ENCODE results near the gene IER3.

Gene IER3

DNA sequence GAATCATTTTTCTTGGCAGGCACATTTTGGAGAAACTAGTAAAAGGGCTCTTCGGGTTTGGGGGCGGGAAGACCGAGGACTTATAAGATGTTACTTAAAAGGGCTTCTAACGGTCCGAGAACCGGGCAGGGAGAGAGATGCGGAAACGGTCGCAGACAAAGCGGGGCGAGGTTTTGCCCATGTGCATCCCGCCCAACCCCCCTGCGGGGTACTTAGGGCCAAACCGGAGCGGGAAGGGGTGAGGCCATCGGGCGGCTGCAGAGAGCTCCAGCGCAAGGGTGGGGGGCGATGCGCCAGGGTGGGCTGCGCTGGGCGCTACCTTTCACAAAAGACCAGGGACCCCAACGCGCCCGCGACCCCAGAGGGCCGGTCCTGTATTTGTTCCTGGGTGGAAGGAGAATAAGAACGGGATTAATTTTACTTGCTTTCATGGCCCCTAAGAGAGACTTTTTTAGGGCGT lies 23.6 kb downstream of the IER3 start (continued):
- TF ChIP-seq ZNF146 (tag by site-specific recombination; IDR thresholded peaks at IDR 0.05): no peak
- no peak for TF ChIP-seq ZBTB17 (tag by site-specific recombination; IDR thresholded peaks at IDR 0.05)
- TF ChIP-seq, protein P1, sequence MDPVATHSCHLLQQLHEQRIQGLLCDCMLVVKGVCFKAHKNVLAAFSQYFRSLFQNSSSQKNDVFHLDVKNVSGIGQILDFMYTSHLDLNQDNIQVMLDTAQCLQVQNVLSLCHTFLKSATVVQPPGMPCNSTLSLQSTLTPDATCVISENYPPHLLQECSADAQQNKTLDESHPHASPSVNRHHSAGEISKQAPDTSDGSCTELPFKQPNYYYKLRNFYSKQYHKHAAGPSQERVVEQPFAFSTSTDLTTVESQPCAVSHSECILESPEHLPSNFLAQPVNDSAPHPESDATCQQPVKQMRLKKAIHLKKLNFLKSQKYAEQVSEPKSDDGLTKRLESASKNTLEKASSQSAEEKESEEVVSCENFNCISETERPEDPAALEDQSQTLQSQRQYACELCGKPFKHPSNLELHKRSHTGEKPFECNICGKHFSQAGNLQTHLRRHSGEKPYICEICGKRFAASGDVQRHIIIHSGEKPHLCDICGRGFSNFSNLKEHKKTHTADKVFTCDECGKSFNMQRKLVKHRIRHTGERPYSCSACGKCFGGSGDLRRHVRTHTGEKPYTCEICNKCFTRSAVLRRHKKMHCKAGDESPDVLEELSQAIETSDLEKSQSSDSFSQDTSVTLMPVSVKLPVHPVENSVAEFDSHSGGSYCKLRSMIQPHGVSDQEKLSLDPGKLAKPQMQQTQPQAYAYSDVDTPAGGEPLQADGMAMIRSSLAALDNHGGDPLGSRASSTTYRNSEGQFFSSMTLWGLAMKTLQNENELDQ (tag by site-specific recombination; IDR thresholded peaks at IDR 0.05; ENCODE audit: low read depth): no peak
- peak; percentile 65 for TF ChIP-seq SP2 (tag by site-specific recombination; IDR thresholded peaks at IDR 0.05)
- no peak for TF ChIP-seq ZNF23 (tag by site-specific recombination; IDR thresholded peaks at IDR 0.05; ENCODE audit: borderline replicate concordance)
- no peak for TF ChIP-seq ZNF48 (tag by site-specific recombination; IDR thresholded peaks at IDR 0.05)
- TF ChIP-seq GLIS2 (tag by site-specific recombination; IDR thresholded peaks at IDR 0.05): peak; percentile 64
- no peak for TF ChIP-seq ZNF416 (tag by site-specific recombination; IDR thresholded peaks at IDR 0.05)
- no peak for TF ChIP-seq ZNF473 (tag by site-specific recombination; IDR thresholded peaks at IDR 0.05)
- TF ChIP-seq ZIC2 (tag by site-specific recombination; IDR thresholded peaks at IDR 0.05): no peak
- no peak for TF ChIP-seq ZNF311 (tag by site-specific recombination; IDR thresholded peaks at IDR 0.05; ENCODE audit: borderline replicate concordance)
- TF ChIP-seq ZNF221 (tag by site-specific recombination; IDR thresholded peaks at IDR 0.05; ENCODE audit: borderline replicate concordance): no peak
- TF ChIP-seq ZNF785 (tag by site-specific recombination; IDR thresholded peaks at IDR 0.05): no peak
- TF ChIP-seq OSR2 (tag by site-specific recombination; IDR thresholded peaks at IDR 0.05): no peak
- TF ChIP-seq ZBTB48 (tag by site-specific recombination; IDR thresholded peaks at IDR 0.05): peak; percentile 62; the same call in 1 of the 2 replicates
- no peak for TF ChIP-seq ZNF37A (tag by site-specific recombination; IDR thresholded peaks at IDR 0.05)
- TF ChIP-seq SALL2 (tag by site-specific recombination; IDR thresholded peaks at IDR 0.05; ENCODE audit: borderline replicate concordance): no peak
- TF ChIP-seq, protein P2, sequence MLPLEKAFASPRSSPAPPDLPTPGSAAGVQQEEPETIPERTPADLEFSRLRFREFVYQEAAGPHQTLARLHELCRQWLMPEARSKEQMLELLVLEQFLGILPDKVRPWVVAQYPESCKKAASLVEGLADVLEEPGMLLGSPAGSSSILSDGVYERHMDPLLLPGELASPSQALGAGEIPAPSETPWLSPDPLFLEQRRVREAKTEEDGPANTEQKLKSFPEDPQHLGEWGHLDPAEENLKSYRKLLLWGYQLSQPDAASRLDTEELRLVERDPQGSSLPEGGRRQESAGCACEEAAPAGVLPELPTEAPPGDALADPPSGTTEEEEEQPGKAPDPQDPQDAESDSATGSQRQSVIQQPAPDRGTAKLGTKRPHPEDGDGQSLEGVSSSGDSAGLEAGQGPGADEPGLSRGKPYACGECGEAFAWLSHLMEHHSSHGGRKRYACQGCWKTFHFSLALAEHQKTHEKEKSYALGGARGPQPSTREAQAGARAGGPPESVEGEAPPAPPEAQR (tag by site-specific recombination; IDR thresholded peaks at IDR 0.05): no peak
- TF ChIP-seq PRDM10 (tag by site-specific recombination; IDR thresholded peaks at IDR 0.05): no peak
- 0 out of 2 replicates have a peak, but pooled peaks have one; percentile 22 for TF ChIP-seq KLF7 (tag by site-specific recombination; IDR thresholded peaks at IDR 0.05; ENCODE audit: borderline replicate concordance)
- TF ChIP-seq PBX3 (CRISPR knock-in tag; IDR thresholded peaks at IDR 0.05): no peak
- TF ChIP-seq ZFP69B (tag by site-specific recombination; IDR thresholded peaks at IDR 0.05): no peak
- no peak for TF ChIP-seq ZXDB (tag by site-specific recombination; IDR thresholded peaks at IDR 0.05)
- TF ChIP-seq ZNF174 (tag by site-specific recombination; IDR thresholded peaks at IDR 0.05): no peak
- no peak for TF ChIP-seq SCRT2 (tag by site-specific recombination; IDR thresholded peaks at IDR 0.05)
- no peak for TF ChIP-seq ZNF585B (tag by site-specific recombination; IDR thresholded peaks at IDR 0.05)
- no peak for TF ChIP-seq ZNF610 (tag by site-specific recombination; IDR thresholded peaks at IDR 0.05; ENCODE audit: borderline replicate concordance)
- no peak for TF ChIP-seq MEIS1 (CRISPR knock-in tag; IDR thresholded peaks at IDR 0.05; ENCODE audit: borderline replicate concordance)
- TF ChIP-seq, protein P3, sequence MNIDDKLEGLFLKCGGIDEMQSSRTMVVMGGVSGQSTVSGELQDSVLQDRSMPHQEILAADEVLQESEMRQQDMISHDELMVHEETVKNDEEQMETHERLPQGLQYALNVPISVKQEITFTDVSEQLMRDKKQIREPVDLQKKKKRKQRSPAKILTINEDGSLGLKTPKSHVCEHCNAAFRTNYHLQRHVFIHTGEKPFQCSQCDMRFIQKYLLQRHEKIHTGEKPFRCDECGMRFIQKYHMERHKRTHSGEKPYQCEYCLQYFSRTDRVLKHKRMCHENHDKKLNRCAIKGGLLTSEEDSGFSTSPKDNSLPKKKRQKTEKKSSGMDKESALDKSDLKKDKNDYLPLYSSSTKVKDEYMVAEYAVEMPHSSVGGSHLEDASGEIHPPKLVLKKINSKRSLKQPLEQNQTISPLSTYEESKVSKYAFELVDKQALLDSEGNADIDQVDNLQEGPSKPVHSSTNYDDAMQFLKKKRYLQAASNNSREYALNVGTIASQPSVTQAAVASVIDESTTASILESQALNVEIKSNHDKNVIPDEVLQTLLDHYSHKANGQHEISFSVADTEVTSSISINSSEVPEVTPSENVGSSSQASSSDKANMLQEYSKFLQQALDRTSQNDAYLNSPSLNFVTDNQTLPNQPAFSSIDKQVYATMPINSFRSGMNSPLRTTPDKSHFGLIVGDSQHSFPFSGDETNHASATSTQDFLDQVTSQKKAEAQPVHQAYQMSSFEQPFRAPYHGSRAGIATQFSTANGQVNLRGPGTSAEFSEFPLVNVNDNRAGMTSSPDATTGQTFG (tag by site-specific recombination; IDR thresholded peaks at IDR 0.05; ENCODE audit: borderline replicate concordance): no peak
- TF ChIP-seq ZNF501 (tag by site-specific recombination; IDR thresholded peaks at IDR 0.05): no peak
- TF ChIP-seq ZEB2 (tag by site-specific recombination; IDR thresholded peaks at IDR 0.05): no peak
